Activated CD4-positive, alpha-beta T cell treated with anti-CD3 and anti-CD28 coated beads, Interleukin-2, amount 50 U/mL, for 4 hours (primary cell): ENCODE measurements around the gene ADARB2.
"Not testable (repeated sequence)": the region's sequence is repeated elsewhere in the genome, so short reads cannot be mapped to it uniquely, and the experiment has no call there.

Experiments used
- DNase-seq, 2 experiments: peaks; one replicate each; pipeline ENCODE4 v3.0.0-alpha.2; 2020

ADARB2 gene

DNA sequence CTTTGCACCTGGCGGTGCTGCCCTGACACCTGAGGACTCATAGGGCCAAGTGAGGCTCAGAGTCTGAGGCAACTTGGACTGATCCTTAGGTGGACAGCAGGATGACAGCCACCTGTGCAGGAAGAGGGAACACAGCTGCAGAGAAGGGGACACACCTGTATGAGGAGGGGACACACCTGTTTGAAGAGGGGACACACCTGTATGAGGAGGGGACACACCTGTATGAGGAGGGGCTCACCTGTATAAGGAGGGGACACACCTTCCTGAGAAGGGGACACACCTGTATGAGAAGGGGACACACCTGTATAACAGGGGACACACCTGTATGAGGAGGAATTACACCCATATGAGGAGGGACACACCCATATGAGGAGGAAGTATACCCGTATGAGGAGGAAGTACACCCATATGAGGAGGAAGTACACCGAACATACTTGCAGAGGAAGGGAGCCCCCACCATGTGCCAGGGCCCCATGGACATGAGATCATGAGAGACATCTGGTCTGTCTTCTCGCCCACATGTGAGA, 285.9 kb downstream of the ADARB2 start:
- DNase-seq = no peak

DNA sequence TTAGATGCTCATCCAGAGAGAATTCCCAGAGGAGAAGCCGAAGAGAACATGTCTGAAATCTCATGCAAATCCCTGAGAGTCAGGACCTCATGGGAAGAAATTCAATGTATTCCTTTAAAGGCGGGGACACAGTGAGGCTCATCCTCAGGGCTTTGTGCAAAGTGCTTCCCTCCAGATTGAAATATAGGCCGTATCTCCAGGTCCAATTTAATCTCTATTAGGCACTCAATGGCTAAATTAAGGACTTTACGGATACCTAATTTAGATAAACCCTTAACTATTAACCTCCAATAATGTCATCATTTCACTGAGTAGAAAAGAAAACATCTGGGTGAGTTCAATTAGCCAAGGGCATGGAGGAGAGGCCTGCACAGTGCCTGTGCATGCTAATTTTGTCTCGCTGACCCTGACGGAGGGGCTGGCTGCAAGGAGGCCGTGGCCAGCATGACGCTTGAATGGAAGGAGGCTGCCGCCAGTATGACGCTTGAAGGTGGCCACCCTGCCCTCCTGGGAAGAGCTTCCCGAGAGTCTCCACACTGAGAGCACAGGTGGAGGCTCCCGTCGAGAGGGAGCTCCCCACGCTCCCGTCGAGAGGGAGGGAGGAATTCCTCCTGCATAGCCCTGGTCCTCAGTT, 287.6 kb downstream of the ADARB2 start:
- DNase-seq = no peak

DNA sequence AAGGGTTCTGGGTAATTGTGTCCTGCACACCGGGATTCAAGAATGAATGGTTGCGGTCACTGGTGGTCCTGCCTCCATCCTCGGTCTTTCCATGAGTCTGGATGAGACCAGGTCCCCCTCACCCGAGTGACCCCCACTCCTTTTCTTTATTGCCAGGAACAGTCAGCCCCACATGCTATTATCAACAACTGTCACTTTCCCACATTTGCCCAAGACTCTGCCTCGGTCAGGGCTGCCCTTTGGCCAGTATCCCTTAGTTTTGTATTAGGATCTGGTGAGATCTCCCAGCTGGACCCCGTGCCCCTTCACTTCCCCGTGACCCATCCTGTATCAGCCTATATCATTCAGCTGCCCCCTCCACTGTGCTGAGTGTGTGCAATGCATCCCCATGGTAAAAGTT, 288.3 kb downstream of the ADARB2 start:
- DNase-seq = no peak

DNA sequence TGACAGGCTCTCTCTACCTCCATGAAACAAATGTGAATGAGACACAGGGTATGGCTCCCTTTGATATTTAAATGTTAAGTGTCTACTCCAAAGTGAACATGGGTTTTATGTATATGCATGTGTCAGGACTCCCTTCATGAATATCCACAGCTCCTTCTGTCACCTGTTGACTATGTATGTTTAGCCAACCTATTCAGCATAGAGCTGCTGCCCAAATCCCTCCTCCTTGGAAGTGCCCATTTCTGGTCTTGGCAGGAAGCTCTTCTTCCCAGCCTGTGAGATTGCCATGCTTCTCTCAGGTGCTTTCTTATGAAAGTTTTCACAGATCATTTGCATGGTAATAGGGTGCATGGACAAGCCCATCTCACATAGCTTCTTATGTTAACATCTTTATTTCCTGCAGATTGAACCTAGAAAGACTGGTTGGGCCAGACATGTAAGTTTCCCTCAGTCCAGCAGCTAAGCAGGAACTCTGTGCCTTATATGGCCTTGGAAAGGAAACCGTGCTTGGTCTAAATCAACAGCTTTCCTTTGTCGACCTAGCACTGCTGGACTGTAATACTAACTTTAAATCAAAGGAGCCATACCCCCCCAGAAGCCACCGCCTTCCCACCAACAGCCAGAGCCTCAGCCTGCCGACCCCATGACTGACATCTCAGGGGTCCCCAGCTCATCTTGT, 288.9 kb downstream of the ADARB2 start:
- no peak for DNase-seq

DNA sequence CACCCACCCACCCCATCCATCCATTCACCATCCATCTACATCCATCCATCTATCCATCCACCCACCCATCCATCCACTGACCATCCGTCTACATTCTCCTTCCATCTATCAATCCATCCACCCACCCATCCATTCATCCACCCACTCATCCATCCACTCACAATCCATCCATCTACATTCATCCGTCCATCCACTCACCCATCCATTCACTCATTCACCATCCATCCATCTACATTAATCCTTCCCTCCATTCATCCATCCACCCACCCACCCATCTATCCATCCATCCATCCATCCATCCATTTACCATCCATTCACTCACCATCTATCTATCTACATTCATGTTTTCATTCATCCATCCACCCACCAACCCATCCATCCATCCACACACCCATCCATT, 292.5 kb downstream of the ADARB2 start:
- no peak for DNase-seq

DNA sequence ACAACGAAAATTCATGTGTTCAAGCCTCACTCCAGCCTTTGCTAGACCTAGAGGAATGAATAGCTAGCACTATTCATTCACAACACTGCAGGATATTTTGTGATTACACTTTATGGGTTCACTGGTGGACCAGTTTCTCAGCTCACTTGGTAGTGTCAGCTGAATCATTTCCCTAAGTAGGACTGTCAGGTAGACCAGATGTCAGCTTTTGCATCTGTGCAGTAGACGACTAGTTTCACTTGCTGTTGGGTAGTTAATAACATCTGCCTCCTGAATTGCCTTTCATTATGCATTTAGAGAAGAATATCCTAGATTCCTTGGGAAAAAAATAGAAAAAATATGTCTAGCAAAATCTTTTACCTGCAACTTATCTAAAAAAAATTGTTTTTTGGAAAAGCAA, 296.4 kb downstream of the ADARB2 start:
- DNase-seq = no peak

DNA sequence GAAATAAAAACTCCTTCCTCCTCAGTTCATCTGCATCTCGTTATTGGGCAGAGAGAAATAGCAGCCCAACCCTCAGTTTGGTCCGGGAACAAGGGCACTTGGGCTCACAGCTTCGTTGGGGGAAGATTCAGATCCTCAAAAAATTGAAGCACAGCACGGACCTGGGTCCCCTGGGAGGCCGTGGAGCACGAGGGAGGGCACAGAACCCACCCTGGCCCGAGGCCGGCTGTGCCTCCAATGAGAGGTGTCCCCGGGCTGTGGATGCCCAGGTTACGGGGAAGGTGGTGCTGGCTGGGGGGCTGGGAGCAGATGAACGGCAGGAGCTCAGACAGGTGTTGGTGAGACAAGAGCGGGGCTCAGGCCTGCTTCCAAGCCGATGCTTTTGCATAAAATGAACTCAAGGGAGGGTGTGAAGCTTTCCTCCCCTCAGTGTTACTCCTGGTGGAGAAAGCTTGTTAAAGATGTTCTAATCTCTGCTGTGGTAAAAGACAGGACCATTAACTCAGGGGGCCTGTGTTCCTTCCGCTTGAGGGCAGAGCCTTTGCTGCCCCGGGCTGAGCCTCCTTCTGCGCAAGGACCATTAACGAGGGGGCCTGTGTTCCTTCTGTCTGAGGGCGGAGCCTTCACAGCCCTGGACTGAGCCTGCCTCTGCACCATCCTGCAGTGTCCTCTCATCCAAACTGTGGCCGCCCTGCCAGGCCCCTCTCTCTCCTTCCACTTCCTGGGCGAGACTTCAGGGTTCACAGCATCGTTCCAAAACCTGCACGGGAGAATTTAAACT, 302.2 kb downstream of the ADARB2 start:
- no peak for DNase-seq

DNA sequence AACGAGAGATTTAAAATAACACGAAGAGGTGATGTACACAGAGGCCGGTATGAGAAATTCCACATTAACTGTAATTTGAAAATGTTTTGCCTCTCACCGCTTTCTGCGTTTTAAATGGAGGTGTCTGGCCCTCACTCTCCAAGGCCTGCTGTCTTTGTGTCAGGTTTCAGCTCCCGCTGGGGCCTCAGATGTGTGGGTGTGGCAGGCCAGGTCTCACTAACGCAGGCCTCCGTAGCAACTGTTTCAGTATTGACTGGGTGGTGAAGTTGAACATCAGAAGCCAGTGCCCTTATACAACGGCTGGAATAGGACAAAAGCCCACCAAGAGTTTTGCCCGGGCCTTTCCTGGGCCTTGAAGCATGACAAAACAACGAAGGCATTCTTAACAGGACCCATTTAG, 303.1 kb downstream of the ADARB2 start:
- no peak for DNase-seq

DNA sequence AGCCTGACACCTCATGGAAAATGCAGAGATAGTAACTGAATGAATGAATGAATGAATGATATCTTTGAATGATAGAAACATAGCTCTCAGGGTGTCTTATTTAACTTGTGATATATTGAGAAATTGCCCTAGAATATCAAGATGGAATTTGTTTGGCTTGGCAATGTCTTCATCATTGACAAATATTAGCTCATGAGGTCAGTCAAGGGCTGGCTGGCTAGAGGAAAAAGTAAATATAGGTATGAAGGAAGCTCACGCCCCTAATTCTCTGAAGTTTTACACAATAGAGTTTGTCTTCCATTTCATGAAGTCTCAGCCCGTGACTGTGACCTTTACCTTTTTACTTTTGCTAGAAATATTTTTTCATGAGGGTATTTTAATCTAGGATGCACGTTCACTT, 305.2 kb downstream of the ADARB2 start:
- no peak for DNase-seq

DNA sequence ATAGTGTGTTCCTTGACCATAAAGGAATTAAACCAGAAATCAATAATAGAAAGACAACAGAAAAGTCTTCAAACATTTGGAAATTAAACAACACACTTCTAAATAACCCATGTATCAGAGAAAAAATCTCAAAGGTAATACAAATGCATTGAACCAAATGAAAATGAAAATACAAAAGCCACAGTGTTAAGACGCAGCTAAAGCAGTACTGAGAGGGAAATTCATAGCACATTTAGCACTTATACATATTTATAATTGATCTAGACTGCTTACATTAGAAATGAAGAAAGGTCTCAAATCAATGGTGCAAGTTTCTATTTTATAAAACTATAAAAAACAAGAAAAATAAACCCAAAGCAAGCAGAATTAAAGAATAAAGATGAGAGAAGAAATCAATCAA, 306.1 kb downstream of the ADARB2 start:
- no peak for DNase-seq

DNA sequence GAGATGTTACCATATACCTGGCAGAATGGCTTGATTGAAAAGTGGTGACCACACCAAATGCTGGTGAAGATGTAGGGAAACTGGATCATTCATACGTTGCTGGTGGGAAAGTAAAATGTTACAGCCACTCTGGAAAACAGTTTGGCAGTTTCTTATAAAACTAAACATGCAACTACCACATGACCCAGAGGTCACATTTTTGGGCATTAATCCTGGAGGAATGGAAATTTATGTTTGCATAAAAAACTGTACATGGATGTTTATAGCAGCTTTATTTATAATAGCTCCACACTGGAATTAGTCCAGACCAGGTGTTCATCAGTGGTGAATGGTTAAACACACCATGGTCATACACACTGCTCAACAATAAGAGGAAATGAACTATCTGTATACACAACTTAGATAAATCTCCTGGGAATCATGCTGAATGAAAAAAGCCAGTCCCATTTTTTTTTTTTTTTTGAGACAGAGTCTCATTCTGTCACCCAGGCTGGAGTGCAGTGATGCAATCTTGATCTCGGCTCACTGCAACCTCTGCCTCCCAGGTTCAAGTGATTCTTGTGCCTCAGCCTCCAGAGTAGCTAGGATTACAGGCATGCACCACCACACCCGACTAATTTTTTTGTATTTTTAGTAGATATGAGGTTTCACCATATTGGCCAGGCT, 309.7 kb downstream of the ADARB2 start:
- DNase-seq = not testable (repeated sequence)

DNA sequence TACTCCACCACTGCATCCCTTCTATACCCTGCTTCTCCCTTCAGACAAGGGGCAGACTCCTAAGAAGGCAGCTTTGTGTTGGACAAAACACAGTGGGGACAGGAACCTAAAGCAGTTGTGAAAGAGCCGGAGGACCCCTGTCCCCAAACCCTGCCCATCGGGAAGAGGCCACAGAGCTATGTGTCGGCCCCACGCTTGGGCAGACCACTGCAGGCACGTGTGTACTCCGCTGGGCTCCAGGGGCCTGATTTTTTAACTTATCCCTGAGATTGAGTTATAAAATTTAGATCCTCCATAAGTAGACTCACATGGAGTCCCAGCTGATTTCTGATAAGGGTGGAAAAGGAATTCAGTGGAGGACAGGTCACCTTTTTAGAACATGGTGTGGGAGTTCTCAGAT, 310.5 kb downstream of the ADARB2 start:
- DNase-seq = no peak

DNA sequence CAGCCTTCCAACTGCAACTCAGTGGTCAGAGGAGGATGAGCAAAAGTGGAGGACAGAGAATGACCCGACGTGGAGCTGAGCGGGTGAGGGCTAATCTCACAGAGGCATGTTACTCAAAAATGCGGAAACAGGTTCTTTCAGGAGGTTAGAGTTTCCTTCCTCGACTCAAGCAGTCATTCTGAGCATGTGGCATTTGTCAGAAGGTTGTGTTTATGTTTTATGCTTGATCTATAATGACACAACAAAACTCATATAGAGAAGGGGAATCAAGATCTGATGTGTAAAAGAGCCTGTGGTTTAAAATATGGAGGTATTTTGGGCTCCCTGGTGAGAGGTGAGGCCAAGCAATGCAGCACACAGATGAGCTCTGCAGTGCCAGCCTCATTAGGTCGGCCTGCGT, 311.4 kb downstream of the ADARB2 start:
- no peak for DNase-seq

DNA sequence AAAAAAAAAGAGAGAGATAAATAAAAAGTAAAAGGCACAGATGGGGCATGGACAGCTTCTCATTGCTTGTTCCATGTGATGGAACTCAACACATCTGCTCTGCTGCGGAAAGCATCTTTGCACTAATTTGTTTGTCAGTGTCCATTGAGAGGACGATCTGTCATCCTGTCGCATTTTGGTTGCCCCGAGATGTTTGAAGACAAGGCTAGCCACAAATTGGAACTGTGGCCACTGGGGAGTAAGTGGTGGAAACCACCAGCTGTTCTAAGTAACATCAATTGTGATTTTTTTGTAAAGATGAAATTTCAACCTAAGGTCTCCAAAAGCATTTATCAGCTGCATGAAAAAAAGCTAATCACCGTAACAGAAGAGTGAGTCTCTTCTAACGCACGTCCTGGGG, 312.7 kb downstream of the ADARB2 start:
- no peak for DNase-seq

DNA sequence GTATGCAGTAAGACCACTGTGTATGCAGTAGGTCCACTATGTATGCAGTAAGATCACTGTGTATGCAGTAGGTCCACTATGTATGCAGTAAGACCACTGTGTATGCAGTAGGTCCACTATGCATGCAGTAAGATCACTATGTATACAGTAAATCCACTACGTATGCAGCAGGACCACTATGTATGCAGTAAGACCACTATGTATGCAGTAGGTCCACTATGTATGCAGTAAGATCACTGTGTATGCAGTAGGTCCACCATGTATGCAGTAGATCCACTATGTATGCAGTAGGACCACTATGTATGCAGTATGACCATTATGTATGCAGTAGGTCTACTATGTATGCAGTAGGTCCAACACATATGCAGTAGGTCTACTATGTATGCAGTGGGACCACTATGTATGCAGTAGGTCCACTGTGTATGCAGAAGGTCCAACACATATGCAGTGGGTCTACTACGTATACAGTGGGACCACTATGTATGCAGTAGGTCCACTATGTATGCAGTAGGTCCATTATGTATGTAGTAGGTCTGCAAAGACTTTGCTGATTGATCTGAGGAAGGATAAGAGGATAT, 313.6 kb downstream of the ADARB2 start:
- DNase-seq = no peak

DNA sequence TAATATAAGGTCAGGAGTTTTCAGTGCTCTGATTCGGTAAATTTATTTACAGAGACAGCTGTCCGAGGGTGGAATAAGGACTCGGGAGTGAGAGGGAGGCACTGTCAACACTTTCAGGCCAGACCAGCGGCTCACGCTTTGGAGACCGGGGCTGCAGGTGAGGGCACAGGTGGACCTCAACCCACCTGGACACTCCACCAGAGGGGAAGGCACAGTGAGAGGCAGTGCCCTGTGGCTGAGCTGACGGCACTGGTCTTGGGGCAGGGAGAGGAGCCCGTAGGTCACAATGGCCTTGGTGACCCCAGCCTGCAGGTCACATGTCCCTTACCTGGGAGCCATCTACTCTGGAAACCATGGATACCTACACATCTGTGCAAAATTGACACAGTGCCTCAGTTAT, 315.1 kb downstream of the ADARB2 start:
- DNase-seq = no peak

DNA sequence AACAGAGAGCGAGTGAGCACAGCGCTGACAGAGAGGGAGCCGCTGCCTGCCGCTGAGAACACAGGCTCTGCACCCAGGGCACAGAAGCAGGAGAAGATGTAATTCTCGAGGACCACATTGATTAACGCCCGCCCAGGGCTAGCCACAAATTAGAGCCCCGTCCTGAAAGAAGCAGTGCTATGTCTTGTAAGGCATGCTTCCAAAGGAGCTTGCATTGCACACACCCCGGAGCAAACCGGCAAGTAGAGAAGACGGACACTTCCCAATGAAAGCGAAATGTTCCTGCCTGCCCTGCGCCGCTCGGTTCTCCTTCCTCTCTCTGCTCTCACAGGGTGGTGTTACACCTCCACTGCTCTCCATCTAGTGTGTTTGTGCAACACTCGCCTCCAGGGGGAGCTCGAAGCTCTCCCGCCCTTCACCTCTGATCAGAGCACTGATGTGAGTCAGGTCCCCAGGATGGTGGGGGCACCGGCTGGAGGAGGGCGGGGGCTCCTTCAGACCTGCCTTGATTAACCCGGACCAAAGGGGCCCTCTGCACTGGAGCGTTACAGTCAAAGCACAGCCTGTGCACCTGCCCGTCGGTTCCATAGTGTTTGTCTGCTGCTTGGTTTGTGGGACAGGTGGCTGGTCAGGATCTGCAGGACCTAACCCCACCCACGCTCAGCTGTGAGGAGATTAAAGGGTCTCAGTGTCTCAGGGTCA, 316.5 kb downstream of the ADARB2 start:
- peak; percentile 44 to 46 for DNase-seq

DNA sequence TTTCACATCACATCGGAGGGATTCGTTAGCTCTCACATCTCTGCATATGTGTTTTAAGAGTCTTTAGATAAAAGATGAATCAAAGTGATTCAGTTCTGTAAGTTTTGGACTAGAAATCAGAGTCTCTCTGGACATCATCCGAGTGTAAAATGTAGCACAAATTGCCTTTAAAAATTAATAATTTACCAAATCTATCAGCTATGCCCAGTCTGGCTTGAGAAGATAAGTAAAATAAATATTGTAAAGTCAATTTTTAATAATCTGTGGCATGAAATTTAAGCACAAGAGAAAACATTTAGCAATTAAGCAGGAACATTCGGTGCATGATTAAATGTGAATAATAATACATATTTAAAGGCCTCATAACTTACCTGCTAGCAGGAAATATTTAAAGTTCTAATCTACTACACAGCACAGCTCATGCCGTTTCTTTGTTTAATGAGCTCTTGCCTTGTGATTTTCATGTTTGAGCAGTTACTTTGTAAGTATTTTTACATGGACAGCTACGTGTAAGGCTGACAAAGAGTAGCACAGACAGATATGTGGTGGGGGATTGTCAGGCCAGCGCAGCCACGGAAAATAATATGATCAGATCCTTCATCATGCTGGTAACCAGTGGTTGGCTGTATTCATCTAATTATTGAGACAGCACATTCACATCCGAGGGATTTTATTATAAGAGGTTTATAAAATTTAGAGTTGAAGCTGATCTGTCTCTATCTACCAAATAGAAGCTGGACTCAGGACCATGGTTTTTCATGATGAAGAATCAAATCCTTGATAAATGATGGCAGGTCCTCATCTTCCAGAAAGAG, 317.3 kb downstream of the ADARB2 start:
- no peak for DNase-seq

DNA sequence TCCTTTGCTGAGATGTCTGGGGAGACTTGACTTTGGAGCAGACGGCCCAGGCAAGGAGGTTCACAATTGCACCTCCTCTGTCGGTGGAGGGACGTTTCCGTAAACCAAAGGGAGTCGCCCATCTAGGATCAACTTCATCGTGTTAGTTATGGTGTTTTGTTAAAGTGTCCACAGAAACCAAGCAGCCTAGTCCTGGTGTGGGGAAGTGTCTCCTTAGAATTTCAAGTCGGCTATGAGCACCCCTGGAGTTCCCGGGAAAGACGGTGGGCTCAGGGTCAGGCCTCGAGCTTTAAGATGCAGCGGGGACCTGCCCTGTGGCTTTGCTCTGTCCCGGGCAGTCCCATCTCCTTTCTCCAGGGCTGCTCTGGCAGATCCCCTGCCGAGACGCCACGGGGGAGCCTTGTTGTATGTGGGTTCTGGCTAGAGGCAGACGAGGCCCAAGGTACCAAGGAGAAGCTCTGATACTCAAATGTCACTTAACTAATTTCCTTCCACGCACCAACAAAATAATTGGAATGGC, 319.2 kb downstream of the ADARB2 start:
- no peak for DNase-seq

DNA sequence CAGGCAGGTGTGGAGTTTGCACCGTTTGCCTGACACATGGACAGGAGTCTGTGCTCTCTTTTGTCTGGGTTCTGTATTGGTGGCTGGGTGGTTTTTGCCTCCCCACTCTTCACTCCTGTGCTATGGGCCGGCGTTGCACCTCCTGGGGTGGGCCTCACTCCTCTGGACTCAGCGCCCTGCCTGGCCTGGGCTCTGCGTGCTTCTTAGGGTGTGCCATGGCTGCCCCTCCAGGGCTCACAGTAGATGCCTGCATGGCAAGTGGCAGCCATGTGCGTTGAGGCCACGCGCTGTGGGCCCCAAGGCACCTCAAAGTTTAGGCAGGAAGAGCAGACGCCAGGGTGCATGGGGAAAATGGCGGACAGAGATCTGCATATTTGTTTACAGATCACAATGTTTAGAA, 319.8 kb downstream of the ADARB2 start:
- DNase-seq = no peak

DNA sequence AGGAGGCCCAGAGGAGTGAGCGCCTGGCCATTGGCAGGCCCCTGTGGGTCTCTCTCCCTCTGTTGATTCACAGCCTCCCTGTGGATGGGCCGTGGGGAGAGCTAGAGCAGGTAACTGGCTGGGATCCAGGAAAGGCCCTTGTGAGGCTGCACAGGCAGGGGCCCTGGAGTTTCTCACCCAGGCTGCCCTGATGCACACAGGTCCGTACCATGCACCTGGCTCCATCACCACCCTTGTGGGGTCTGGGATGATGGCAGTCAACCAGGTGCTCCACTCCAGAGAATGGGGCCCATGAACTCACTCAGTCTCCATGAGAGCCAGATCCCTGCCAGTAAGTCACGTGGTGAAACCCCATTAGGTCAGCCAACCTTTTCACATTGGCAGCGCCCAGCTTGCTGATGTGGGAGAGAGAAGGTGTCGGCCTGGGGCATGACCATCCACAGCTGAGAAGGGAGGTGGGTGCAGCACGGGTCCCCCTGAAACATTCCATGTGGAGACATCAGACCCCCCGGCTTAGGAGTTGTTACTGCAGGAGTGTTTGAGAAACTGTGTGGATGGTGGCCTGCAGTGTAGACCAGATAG, 320.8 kb downstream of the ADARB2 start:
- no peak for DNase-seq
